SK-N-SH (cell line): ENCODE measurements around the gene CLIP3. TPM values are rescaled to one million over a fixed set of nuclear protein-coding genes. Genes with fewer than 3 reads are reported as not detected.
"Not testable (repeated sequence)": the region's sequence is repeated elsewhere in the genome, so short reads cannot be mapped to it uniquely, and the experiment has no call there.

Experiments used
- CTCF ChIA-PET: fragments of 300-600, 350-600 bp; formaldehyde crosslinking; extraction: SDS; loops from one replicate; lab custom pipeline; 2021; lab: Yijun Ruan, JAX
- POLR2A ChIA-PET: fragments of 350-600 bp; sonication (Branson Sonifier 250); formaldehyde crosslinking; extraction: SDS; loops from one replicate; lab custom pipeline; 2020; ENCODE audit warnings: antibody characterized with exemption, inconsistent platforms; lab: Yijun Ruan, JAX
- DNase-seq: peaks from one replicate; pipeline ENCODE4 v3.0.0; 2012
- H2AFZ ChIP-seq: fragments of 200-600 bp; sonication (generic); 2 replicates; pipeline ENCODE4 v1.8.1; 2016; ENCODE audit warnings: antibody characterized with exemption, mild to moderate bottlenecking, low read depth
- H3F3A ChIP-seq: fragments of 200-600 bp; sonication (generic); replicated peaks from 2 replicates; pipeline ENCODE3; 2016; ENCODE audit warnings: antibody characterized with exemption, mild to moderate bottlenecking; ENCODE audit not compliant: insufficient read depth
- H3K27ac ChIP-seq, 2 experiments: fragments of 200-500 bp in 1 of 2; fragments of 200-600 bp in 1 of 2; sonication (Bioruptor generic) in 1 of 2; sonication (generic), shearing (Covaris generic) in 1 of 2; 2 replicates each; pipeline versions ENCODE4 v1.5.1 to v1.6.1; 2014 to 2016; ENCODE audit warnings: low read depth in 2 of 2, inconsistent platforms in 1 of 2, low read length in 1 of 2, mild to moderate bottlenecking in 1 of 2, mixed read lengths in 1 of 2
- H3K27me3 ChIP-seq: fragments of 200-600 bp; sonication (generic), shearing (Covaris generic); 2 replicates; pipeline ENCODE4 v1.6.1; 2016; ENCODE audit warnings: mixed run types; ENCODE audit not compliant: insufficient read depth
- H3K36me3 ChIP-seq, 2 experiments: fragments of 200-500 bp in 1 of 2; fragments of 200-600 bp in 1 of 2; sonication (Bioruptor generic) in 1 of 2; sonication (generic) in 1 of 2; replicated peaks in 1 of 2; 2 replicates each; pipeline versions ENCODE3 to v1.5.1; 2014 to 2016; ENCODE audit warnings: low read length in 1 of 2, mild to moderate bottlenecking in 1 of 2; ENCODE audit not compliant: insufficient read depth in 2 of 2, control insufficient read depth in 1 of 2
- H3K4me1 ChIP-seq, 2 experiments: fragments of 200-500 bp in 1 of 2; fragments of 200-600 bp in 1 of 2; sonication (Bioruptor generic) in 1 of 2; sonication (generic), shearing (Covaris generic) in 1 of 2; 2 replicates each; pipeline versions ENCODE4 v1.5.1 to v1.6.1; 2014 to 2016; ENCODE audit warnings: low read depth in 1 of 2, low read length in 1 of 2, mixed run types in 1 of 2; ENCODE audit not compliant: insufficient read depth in 2 of 2, control insufficient read depth in 1 of 2
- H3K4me2 ChIP-seq: fragments of 200-600 bp; sonication (generic), shearing (Covaris generic); 2 replicates; pipeline ENCODE4 v1.6.1; 2017; ENCODE audit warnings: mixed run types
- H3K4me3 ChIP-seq, 2 experiments: fragments of 200-500 bp in 1 of 2; fragments of 200-600 bp in 1 of 2; sonication (Bioruptor generic) in 1 of 2; sonication (generic), shearing (Covaris generic) in 1 of 2; 2 replicates each; pipeline versions ENCODE4 v1.5.1 to v1.8.1; 2014 to 2016; ENCODE audit warnings: low read depth in 2 of 2, inconsistent platforms in 1 of 2, low read length in 1 of 2, mild to moderate bottlenecking in 1 of 2, mixed read lengths in 1 of 2, moderate library complexity in 1 of 2
- H3K79me2 ChIP-seq: fragments of 200-600 bp; sonication (generic); 2 replicates; pipeline ENCODE4 v1.8.1; 2017; ENCODE audit warnings: mild to moderate bottlenecking; ENCODE audit not compliant: insufficient read depth
- H3K9ac ChIP-seq: fragments of 200-600 bp; sonication (generic); 2 replicates; pipeline ENCODE4 v1.6.1; 2017; ENCODE audit warnings: mixed run types
- H3K9me2 ChIP-seq: fragments of 200-600 bp; sonication (generic); 2 replicates; pipeline ENCODE4 v1.6.1; 2017; ENCODE audit warnings: mixed run types
- H3K9me3 ChIP-seq: fragments of 200-600 bp; sonication (generic); 2 replicates; pipeline ENCODE4 v1.6.1; 2017; ENCODE audit warnings: mixed run types, mild to moderate bottlenecking, moderate library complexity
- H4K20me1 ChIP-seq: fragments of 200-600 bp; sonication (generic); 2 replicates; pipeline ENCODE4 v1.6.1; 2017; ENCODE audit warnings: mild to moderate bottlenecking, mixed run types; ENCODE audit not compliant: insufficient read depth
- CHD2 ChIP-seq: fragments of 150-350 bp; IDR thresholded peaks from 2 replicates; pipeline ENCODE4 v1.6.1; 2018; ENCODE audit warnings: low read length; ENCODE audit not compliant: partially characterized antibody
- ELF1 ChIP-seq: IDR thresholded peaks from 2 replicates; pipeline ENCODE4 v1.4.0; 2012
- FOSL2 ChIP-seq: IDR thresholded peaks from 2 replicates; pipeline ENCODE4 v1.4.0; 2012; ENCODE audit warnings: low read depth, mild to moderate bottlenecking, moderate library complexity, borderline replicate concordance
- FOXJ3 ChIP-seq: sonication (generic); formaldehyde crosslinking; IDR thresholded peaks from 2 replicates; pipeline ENCODE4 v1.5.1; 2020; ENCODE audit warnings: mild to moderate bottlenecking, missing genetic modification reagents
- GABPA ChIP-seq: IDR thresholded peaks from 2 replicates; pipeline ENCODE4 v1.4.0; 2012; ENCODE audit warnings: low read depth, mild to moderate bottlenecking
- NFIC ChIP-seq: IDR thresholded peaks from 2 replicates; pipeline ENCODE4 v1.4.0; 2012; ENCODE audit warnings: borderline replicate concordance
- NRF1 ChIP-seq: IDR thresholded peaks from 2 replicates; pipeline ENCODE4 v1.6.1; 2012; ENCODE audit warnings: low read depth, mild to moderate bottlenecking, low read length
- PBX3 ChIP-seq: IDR thresholded peaks from 2 replicates; pipeline ENCODE4; 2012
- RFX5 ChIP-seq: IDR thresholded peaks from 2 replicates; pipeline ENCODE4 v1.6.1; 2012; ENCODE audit warnings: mild to moderate bottlenecking, improper control_type of control experiment, low read length
- RXRA ChIP-seq: IDR thresholded peaks from 2 replicates; pipeline ENCODE4 v1.4.0; 2012; ENCODE audit warnings: low read depth, mild to moderate bottlenecking, borderline replicate concordance
- SIN3A ChIP-seq: IDR thresholded peaks from 2 replicates; pipeline ENCODE4 v1.6.1; 2012; ENCODE audit warnings: low read depth, mild to moderate bottlenecking, low read length, moderate library complexity, borderline replicate concordance
- TAF1 ChIP-seq: IDR thresholded peaks from 2 replicates; pipeline ENCODE4 v1.6.1; 2012; ENCODE audit warnings: low read depth, mild to moderate bottlenecking, low read length, moderate library complexity, borderline replicate concordance
- TCF12 ChIP-seq: IDR thresholded peaks from 2 replicates; pipeline ENCODE4 v1.4.0; 2012
- USF2 ChIP-seq: fragments of 150-350 bp; IDR thresholded peaks from 2 replicates; pipeline ENCODE4 v1.6.1; 2017; ENCODE audit warnings: antibody characterized with exemption, low read length, low read depth, borderline replicate concordance
- ZBTB33 ChIP-seq: IDR thresholded peaks from 2 replicates; pipeline ENCODE4 v1.4.0; 2012; ENCODE audit warnings: low read depth, borderline replicate concordance
- WGBS: methylation state at CpG from one replicate; pipeline ENCODE4 v1.1.6; 2017; ENCODE audit warnings: low lambda C conversion rate; 5-methylcytosine and 5-hydroxymethylcytosine counted together
- polyA plus RNA-seq, 3 experiments: library from polyadenylated mRNA; depleted of rRNA; stranded (reverse); fragments of >200 nt; gene quantifications; 2 replicates each; pipeline ENCODE4 v1.2.3, GENCODE V29; 2012
- TF ChIP-seq, protein P1 (sequence below): fragments of 150-350 bp; IDR thresholded peaks from 2 replicates; pipeline ENCODE4 v1.6.1; 2016; ENCODE audit warnings: mild to moderate bottlenecking, low read depth, low read length

CLIP3 gene
- polyA plus RNA-seq, 1 of the 3 experiments (the other 2 are of a cell fraction) = 13.1 TPM

GRCh38 chr19:35983177-35983576 lies 49.5 kb downstream of the CLIP3 start:
- Histone ChIP-seq H3K27me3 (peaks cover 7% of the 10 kb centered on the region; the same call in 1 of the 2 replicates), H4K20me1 (no peaks in the 10 kb centered on the region), H3K36me3 (no peaks in the 10 kb centered on the region), H3K9me2 (no peaks in the 10 kb centered on the region), H3K9me3 (no peaks in the 10 kb centered on the region), H3K4me2 (no peak overlapping the region), H3K4me1 (no peaks in the 10 kb centered on the region), H3F3A (no peaks in the 10 kb centered on the region), H2AFZ (no peak overlapping the region), H3K9ac (no peak overlapping the region), H3K27ac (no peak overlapping the region), H3K4me3 (no peak overlapping the region), H3K79me2 (no peaks in the 10 kb centered on the region)
- POLR2A ChIA-PET = no interaction called here
- DNase-seq = no peak
- WGBS = 56% methylated on average over 8 of the region's 8 CpGs
- TF ChIP-seq RFX5 = no peak
- no peak for TF ChIP-seq TAF1
- TF ChIP-seq SIN3A = no peak
- no peak for TF ChIP-seq FOSL2
- no peak for TF ChIP-seq GABPA
- no peak for TF ChIP-seq USF2
- no peak for TF ChIP-seq NFIC
- no peak for TF ChIP-seq TCF12
- no peak for TF ChIP-seq PBX3
- no peak for TF ChIP-seq ELF1
- CTCF ChIA-PET = interaction anchor here (1.2 kb wide), 1 partner anchor 11 kb away, joined by 3 read pairs; the partner anchor contains the start of gene SDHAF1

- H3K9me3 ChIP-seq, H3K79me2 ChIP-seq, H3K27ac ChIP-seq, POLR2A ChIA-PET, H4K20me1 ChIP-seq, H3K36me3 ChIP-seq, H3K4me3 ChIP-seq, H3F3A ChIP-seq, H3K4me2 ChIP-seq, H3K4me1 ChIP-seq, DNase-seq, H3K27me3 ChIP-seq, H2AFZ ChIP-seq, H3K9ac ChIP-seq, H3K9me2 ChIP-seq: not testable (repeated sequence)
- 36% methylated on average over 4 of the region's 4 CpGs for WGBS
- CTCF ChIA-PET = interaction anchor here (0.6 to 1.2 kb wide), 2 partner anchors 10 to 263 kb away, joined by 3 read pairs; no protein-coding TSS in a partner anchor
Measured at GRCh38 chr19:35980997-35981396, 51.7 kb downstream of the CLIP3 start.

GRCh38 chr19:35978832-35979365 lies 53.8 kb downstream of the CLIP3 start:
- no peaks in the 10 kb centered on the region for H3K4me1 ChIP-seq
- H4K20me1 ChIP-seq = no peaks in the 10 kb centered on the region
- H3K4me3 ChIP-seq = no peak overlapping the region
- ChIA-PET CTCF (no interaction called here), POLR2A (interaction anchor here (0.6 kb wide), 1 partner anchor 30 kb away, joined by 3 read pairs; no protein-coding TSS in a partner anchor)
- H3K27ac ChIP-seq = no peak overlapping the region
- WGBS = 47% methylated on average over 20 of the region's 20 CpGs
- H3K27me3 ChIP-seq = no peaks in the 10 kb centered on the region
- no peak overlapping the region for H3K4me2 ChIP-seq
- no peak overlapping the region for H2AFZ ChIP-seq
- H3K9ac ChIP-seq = no peak overlapping the region
- H3K79me2 ChIP-seq = no peaks in the 10 kb centered on the region
- no peaks in the 10 kb centered on the region for H3K9me2 ChIP-seq
- no peak for DNase-seq
- no peaks in the 10 kb centered on the region for H3K36me3 ChIP-seq
- H3F3A ChIP-seq = no peaks in the 10 kb centered on the region
- no peaks in the 10 kb centered on the region for H3K9me3 ChIP-seq
- TF ChIP-seq RXRA (no peak), CHD2 (no peak), NFIC (no peak), FOXJ3 (CRISPR knock-in tag) (no peak), USF2 (no peak), ZBTB33 (no peak), NRF1 (no peak)
- TF ChIP-seq, protein P1, sequence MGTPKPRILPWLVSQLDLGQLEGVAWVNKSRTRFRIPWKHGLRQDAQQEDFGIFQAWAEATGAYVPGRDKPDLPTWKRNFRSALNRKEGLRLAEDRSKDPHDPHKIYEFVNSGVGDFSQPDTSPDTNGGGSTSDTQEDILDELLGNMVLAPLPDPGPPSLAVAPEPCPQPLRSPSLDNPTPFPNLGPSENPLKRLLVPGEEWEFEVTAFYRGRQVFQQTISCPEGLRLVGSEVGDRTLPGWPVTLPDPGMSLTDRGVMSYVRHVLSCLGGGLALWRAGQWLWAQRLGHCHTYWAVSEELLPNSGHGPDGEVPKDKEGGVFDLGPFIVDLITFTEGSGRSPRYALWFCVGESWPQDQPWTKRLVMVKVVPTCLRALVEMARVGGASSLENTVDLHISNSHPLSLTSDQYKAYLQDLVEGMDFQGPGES = no peak
